HG03432 (cell line): ENCODE results near the gene SCUBE3.

Experiments
- ATAC-seq: cut with Tn5 transposase; IDR thresholded peaks from one replicate; pipeline ENCODE4 v1.9.1; 2021; ENCODE audit warnings: mild to moderate bottlenecking, moderate library complexity; ENCODE audit not compliant: unreplicated experiment

The SCUBE3 gene

GRCh38 chr6:35181308-35181932 lies 32.3 kb upstream of the SCUBE3 start:
- no peak for ATAC-seq

- ATAC-seq: no peak
Observed at GRCh38 chr6:35181933-35182612, 31.7 kb upstream of the SCUBE3 start.

- no peak for ATAC-seq
Observed at GRCh38 chr6:35183281-35183680, 30.5 kb upstream of the SCUBE3 start.

GRCh38 chr6:35183935-35184334 lies 29.8 kb upstream of the SCUBE3 start:
- no peak for ATAC-seq

- no peak for ATAC-seq
Observed at GRCh38 chr6:35184580-35185301, 29.0 kb upstream of the SCUBE3 start.

GRCh38 chr6:35185302-35185681 lies 28.5 kb upstream of the SCUBE3 start:
- ATAC-seq: no peak

- ATAC-seq: no peak
Observed at GRCh38 chr6:35185971-35186370, 27.8 kb upstream of the SCUBE3 start.

- no peak for ATAC-seq
Observed at GRCh38 chr6:35186571-35186970, 27.2 kb upstream of the SCUBE3 start.

GRCh38 chr6:35188886-35189285 lies 24.9 kb upstream of the SCUBE3 start:
- no peak for ATAC-seq

GRCh38 chr6:35190306-35190705 lies 23.4 kb upstream of the SCUBE3 start:
- ATAC-seq: no peak

GRCh38 chr6:35191889-35192288 lies 21.9 kb upstream of the SCUBE3 start:
- no peak for ATAC-seq

- no peak for ATAC-seq
Observed at GRCh38 chr6:35192301-35192860, 21.4 kb upstream of the SCUBE3 start.

GRCh38 chr6:35194390-35194789 lies 19.4 kb upstream of the SCUBE3 start:
- ATAC-seq: no peak

GRCh38 chr6:35195120-35195780 lies 18.5 kb upstream of the SCUBE3 start:
- ATAC-seq: no peak

- ATAC-seq: no peak
Observed at GRCh38 chr6:35197196-35197595, 16.6 kb upstream of the SCUBE3 start.

GRCh38 chr6:35199866-35200265 lies 13.9 kb upstream of the SCUBE3 start:
- no peak for ATAC-seq

GRCh38 chr6:35202066-35202546 lies 11.7 kb upstream of the SCUBE3 start:
- ATAC-seq: no peak

- no peak for ATAC-seq
Observed at GRCh38 chr6:35203152-35203670, 10.5 kb upstream of the SCUBE3 start.

GRCh38 chr6:35203680-35204079 lies 10.1 kb upstream of the SCUBE3 start:
- ATAC-seq: no peak

GRCh38 chr6:35206346-35206745 lies 7.4 kb upstream of the SCUBE3 start:
- ATAC-seq: no peak

- ATAC-seq: no peak
Observed at GRCh38 chr6:35208419-35208818, 5.3 kb upstream of the SCUBE3 start.
